ENCODE results near the gene ATXN7L1. TPM values are rescaled to one million over a fixed set of nuclear protein-coding genes. Genes with fewer than 3 reads are reported as not detected.
A peak's percentile ranks its signal among the peaks of the same experiment; 100 is the strongest.

The ATXN7L1 gene
- total RNA-seq, 1 donor from 2014 or later = 20.6 TPM

- H3K4me3 Mint-ChIP-seq (ENCODE audit: unreplicated experiment) = no peak overlapping the region
- no peak for TF ChIP-seq CTCF (IDR thresholded peaks at IDR 0.05; ENCODE audit: partially characterized antibody, unreplicated experiment)
- H3K27ac Mint-ChIP-seq (ENCODE audit: unreplicated experiment) = no peak overlapping the region
- no peaks in the 10 kb centered on the region for H3K9me3 Mint-ChIP-seq (ENCODE audit: unreplicated experiment)
- H3K4me1 Mint-ChIP-seq (ENCODE audit: low read depth, unreplicated experiment) = no peaks in the 10 kb centered on the region
- DNase-seq = no peak
- peaks cover 4% of the 10 kb centered on the region for H3K36me3 Mint-ChIP-seq (ENCODE audit: unreplicated experiment)
- H3K27me3 Mint-ChIP-seq (ENCODE audit: unreplicated experiment) = peaks cover 3% of the 10 kb centered on the region
Observed at GRCh38 chr7:105585850-105586500, 290.4 kb downstream of the ATXN7L1 start.

- no peak for TF ChIP-seq CTCF (IDR thresholded peaks at IDR 0.05; ENCODE audit: partially characterized antibody, unreplicated experiment)
Observed at GRCh38 chr7:105584165-105584564, 292.2 kb downstream of the ATXN7L1 start.

GRCh38 chr7:105583061-105583460 lies 293.3 kb downstream of the ATXN7L1 start:
- peaks cover 4% of the 10 kb centered on the region for H3K36me3 Mint-ChIP-seq (ENCODE audit: unreplicated experiment)
- H3K27me3 Mint-ChIP-seq (ENCODE audit: unreplicated experiment) = peaks cover 2% of the 10 kb centered on the region
- H3K9me3 Mint-ChIP-seq (ENCODE audit: unreplicated experiment) = no peaks in the 10 kb centered on the region
- no peak for TF ChIP-seq CTCF (IDR thresholded peaks at IDR 0.05; ENCODE audit: partially characterized antibody, unreplicated experiment)
- H3K27ac Mint-ChIP-seq (ENCODE audit: unreplicated experiment) = no peak overlapping the region
- no peak overlapping the region for H3K4me3 Mint-ChIP-seq (ENCODE audit: unreplicated experiment)
- H3K4me1 Mint-ChIP-seq (ENCODE audit: low read depth, unreplicated experiment) = no peaks in the 10 kb centered on the region
- DNase-seq = no peak

More at GRCh38 chr7:105584165-105584564, 292.2 kb downstream of the ATXN7L1 start:
- no peaks in the 10 kb centered on the region for H3K9me3 Mint-ChIP-seq (ENCODE audit: unreplicated experiment)
- H3K4me3 Mint-ChIP-seq (ENCODE audit: unreplicated experiment) = no peak overlapping the region
- H3K36me3 Mint-ChIP-seq (ENCODE audit: unreplicated experiment) = peaks cover 4% of the 10 kb centered on the region
- DNase-seq = no peak
- no peak overlapping the region for H3K27ac Mint-ChIP-seq (ENCODE audit: unreplicated experiment)
- H3K27me3 Mint-ChIP-seq (ENCODE audit: unreplicated experiment) = peaks cover 3% of the 10 kb centered on the region
- H3K4me1 Mint-ChIP-seq (ENCODE audit: low read depth, unreplicated experiment) = no peaks in the 10 kb centered on the region

GRCh38 chr7:105581066-105581811 lies 295.2 kb downstream of the ATXN7L1 start, which contains the start of gene EFCAB10:
Gene EFCAB10 (minus strand): TSS chr7:105581493. CDS start chr7:105581463, 30 bp downstream.
- peaks cover 4% of the 10 kb centered on the region for H3K36me3 Mint-ChIP-seq (ENCODE audit: unreplicated experiment)
- H3K9me3 Mint-ChIP-seq (ENCODE audit: unreplicated experiment) = no peaks in the 10 kb centered on the region
- peak within 1 kb of the TSS; percentile 48 for H3K27ac Mint-ChIP-seq (ENCODE audit: unreplicated experiment)
- peaks cover 2% of the 10 kb centered on the region for H3K27me3 Mint-ChIP-seq (ENCODE audit: unreplicated experiment)
- no peak for TF ChIP-seq CTCF (IDR thresholded peaks at IDR 0.05; ENCODE audit: partially characterized antibody, unreplicated experiment)
- DNase-seq = peak; percentile 96
- H3K4me1 Mint-ChIP-seq (ENCODE audit: low read depth, unreplicated experiment) = no peaks in the 10 kb centered on the region
- peak within 1 kb of the TSS; percentile 93 for H3K4me3 Mint-ChIP-seq (ENCODE audit: unreplicated experiment)
